Left hindlimb (tissue), 1 donor: ENCODE measurements around the gene ECT2L.

ENCODE experiments used
- DNase-seq: peaks from one replicate; pipeline ENCODE4 v3.0.0-alpha.2; 2018

ECT2L gene

GRCh38 chr6:138806889-138807288 lies 11.0 kb downstream of the ECT2L start:
- no peak for DNase-seq

DNA sequence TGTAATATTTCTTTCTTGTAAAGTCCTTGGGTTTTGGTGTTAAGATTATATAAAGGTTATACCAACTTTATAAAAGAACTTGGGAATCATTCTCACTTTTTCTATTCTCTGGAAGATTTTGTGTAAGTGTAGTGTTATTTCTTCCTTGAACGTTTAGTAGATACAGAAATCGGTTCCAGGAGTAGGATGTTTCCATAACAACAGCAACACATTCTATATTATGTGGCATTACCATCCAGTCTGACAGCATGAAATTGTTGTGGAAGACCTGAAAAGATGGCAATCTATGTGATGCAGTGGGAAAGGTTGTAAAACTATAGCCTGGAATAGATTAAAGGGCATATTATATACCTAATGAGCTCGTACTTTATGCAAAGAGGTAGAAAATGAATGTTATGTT lies 13.8 kb downstream of the ECT2L start:
- DNase-seq, result no peak

GRCh38 chr6:138811866-138812265 lies 16.0 kb downstream of the ECT2L start:
- no peak for DNase-seq

DNA sequence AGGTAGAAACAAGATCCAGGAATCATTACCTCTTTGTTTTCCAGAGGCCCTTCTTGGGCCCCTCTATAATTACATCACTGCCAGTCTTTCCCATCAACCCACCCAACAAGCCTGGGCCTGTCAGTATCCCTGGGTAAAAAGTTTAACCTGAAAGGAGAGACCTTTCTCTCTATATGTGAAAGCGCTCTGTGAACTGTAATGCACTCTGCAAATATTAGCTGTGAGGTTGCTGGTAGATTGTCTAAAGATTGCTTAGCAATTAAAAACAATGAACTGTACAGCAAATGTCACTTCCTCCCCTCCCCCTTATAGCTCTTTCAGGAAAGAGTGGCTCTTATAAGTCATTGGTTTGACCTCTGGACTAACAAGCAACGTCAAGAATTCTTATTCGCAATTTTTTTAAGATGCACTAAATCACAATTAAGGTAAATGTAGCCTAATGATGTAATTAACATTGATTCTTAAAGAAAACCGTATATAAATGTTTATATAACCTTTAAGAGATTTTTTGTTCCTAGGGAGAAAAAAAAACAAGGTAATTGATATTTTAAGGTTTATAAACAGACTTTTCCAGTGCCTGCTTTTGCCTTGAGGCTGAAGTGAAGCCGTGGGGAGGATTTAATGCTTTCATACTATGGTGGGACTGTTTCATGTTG lies 18.4 kb downstream of the ECT2L start:
- no peak for DNase-seq

DNA sequence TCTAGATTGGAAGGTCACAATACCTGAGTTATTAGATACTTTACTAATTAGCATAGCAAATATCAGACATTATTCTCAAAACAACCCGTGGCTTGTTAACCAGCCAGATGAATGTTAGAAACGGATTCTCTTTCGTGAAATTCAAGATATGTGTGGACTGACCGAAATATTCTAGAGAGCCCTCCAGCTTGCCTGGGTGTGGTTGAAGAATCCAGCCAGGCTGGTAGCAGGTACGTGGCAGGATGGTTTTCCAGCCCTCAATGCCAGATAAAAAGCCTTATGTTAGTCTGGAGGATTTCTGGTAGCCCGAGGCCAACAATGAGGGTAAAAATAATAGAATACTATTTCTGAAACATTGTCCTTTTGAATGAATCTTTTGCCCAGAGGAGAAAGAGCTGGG lies 19.3 kb downstream of the ECT2L start:
- DNase-seq, result no peak

DNA sequence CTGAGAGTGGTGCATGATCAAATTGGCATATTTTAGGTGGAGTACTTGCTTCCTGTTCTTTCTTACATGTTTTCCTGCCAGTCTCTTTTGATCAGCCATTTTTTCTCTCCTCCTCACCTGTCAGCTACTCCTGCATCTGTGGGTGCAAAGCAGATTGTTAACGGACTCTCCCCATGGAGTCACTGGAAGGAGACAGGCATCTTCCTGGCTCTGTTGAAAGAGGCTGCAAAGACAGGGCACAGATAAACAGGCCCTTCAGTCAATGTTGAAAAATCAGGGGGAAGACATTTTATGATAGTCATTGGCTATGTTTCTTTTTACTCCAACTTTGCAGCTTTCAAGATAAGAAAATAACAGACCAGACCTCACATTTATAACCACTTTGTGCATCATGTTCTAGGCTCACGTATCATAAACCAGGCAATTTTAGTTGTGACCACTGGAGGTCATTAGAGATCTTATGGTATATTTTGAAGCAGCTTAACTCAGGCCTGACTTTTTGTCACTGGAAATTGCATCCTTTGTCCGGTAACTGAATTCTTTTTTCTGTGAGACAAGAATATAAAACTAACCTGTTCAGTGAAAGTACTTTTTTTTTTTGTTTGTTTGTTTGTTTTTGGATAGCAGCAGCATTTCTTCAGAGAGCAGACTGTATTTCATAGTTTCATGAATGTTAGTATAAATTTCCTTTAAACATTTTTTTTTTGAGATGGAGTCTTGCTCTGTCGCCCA lies 20.1 kb downstream of the ECT2L start:
- no peak for DNase-seq

GRCh38 chr6:138817799-138818198 lies 21.9 kb downstream of the ECT2L start:
- no peak for DNase-seq

- DNase-seq, result no peak
Observed at GRCh38 chr6:138818496-138819194, 22.8 kb downstream of the ECT2L start.

- no peak for DNase-seq
Observed at GRCh38 chr6:138821519-138821918, 25.6 kb downstream of the ECT2L start.

GRCh38 chr6:138824482-138825144 lies 28.7 kb downstream of the ECT2L start:
- no peak for DNase-seq

GRCh38 chr6:138830248-138830647 lies 34.4 kb downstream of the ECT2L start:
- no peak for DNase-seq

GRCh38 chr6:138832182-138832581 lies 36.3 kb downstream of the ECT2L start:
- no peak for DNase-seq

- peak; percentile 51 for DNase-seq
Observed at GRCh38 chr6:138833816-138834539, 38.1 kb downstream of the ECT2L start.

- DNase-seq, result no peak
Observed at GRCh38 chr6:138837246-138837645, 41.4 kb downstream of the ECT2L start.

DNA sequence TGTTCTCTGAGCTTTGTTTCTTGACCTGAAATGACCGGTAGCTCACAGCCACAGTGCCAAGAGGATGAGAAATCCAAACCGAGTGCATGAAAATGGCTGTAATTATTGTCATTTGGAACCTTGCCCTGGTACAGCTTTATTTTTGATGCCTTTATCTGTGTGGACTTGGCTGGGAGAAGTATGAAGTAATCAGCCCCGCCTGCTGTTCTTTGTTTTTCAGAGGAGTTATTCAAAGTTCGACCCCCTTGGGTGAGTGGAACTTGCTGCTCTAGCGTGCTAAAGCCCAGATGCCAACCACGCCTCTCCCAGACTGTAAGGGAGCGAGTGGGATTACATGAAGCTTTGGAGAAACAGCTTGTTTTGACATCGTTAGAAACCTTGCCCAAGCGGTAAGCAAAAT lies 48.3 kb downstream of the ECT2L start:
- no peak for DNase-seq

- no peak for DNase-seq
Observed at GRCh38 chr6:138847884-138848283, 52.0 kb downstream of the ECT2L start.

- DNase-seq, result no peak
Observed at GRCh38 chr6:138848461-138848860, 52.6 kb downstream of the ECT2L start.

DNA sequence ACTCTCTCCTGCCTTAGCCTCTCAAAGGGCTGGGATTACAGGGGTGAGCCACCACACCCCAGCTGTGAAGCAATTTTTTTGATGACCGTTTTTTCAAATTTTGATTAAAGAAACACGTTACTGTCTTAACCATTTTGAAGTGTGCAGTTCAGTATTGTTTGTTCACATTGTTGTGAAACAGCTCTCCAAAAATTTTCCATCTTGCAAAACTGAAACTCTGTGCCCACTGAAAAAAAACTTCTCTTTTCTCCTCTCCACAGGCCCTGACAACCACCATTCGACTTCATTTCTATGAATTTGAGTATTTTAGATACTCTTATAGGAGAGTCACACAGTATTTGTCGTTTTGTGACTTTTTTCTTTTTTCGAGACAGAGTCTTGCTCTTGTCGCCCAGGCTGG lies 53.9 kb downstream of the ECT2L start:
- no peak for DNase-seq

DNA sequence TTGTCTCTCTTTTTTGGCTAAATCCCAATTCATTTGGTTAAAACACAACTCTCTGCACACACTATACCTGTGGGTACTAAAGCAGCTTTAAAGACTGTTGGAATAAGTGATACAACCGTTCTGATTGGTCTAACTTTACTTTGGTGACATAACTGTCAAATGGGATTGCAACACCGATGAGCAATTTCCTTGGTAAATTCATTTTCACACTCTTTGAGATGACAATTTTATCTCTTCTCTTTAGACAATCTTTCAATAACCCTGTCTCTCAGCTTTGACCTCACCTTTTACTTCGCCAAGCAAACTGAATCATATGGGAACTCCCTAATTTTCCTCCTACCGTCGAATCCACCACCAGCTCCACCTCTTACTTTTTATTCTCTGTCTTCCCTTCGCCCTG lies 60.8 kb downstream of the ECT2L start:
- DNase-seq, result no peak

GRCh38 chr6:138857775-138858174 lies 61.9 kb downstream of the ECT2L start:
- no peak for DNase-seq

DNA sequence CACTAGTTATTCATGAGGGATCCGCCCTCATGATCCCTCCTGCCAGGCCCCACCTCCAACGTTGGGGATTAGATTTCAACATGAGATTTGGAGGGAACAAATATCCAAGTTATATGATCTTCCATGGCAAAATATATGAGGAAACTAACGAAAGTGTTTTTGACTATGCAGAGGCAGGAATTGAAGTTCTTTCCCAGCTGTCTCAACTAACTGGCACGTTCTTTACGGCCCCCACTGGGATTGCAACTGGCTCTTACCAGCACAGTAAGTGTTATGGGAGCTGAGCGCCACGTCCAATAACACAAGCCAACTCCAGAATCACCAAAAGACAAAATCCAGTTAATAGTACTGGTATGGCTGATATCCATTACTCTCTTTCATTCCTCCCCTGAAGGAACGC lies 66.6 kb downstream of the ECT2L start:
- no peak for DNase-seq

GRCh38 chr6:138863321-138863720 lies 67.4 kb downstream of the ECT2L start:
- DNase-seq, result no peak

GRCh38 chr6:138864343-138864890 lies 68.5 kb downstream of the ECT2L start:
- no peak for DNase-seq
